GM21619 (cell line): ENCODE measurements around the gene KIRREL2.

Source experiments
- ATAC-seq: cut with Tn5 transposase; IDR thresholded peaks from one replicate; pipeline ENCODE4 v1.9.1; 2021; ENCODE audit not compliant: unreplicated experiment

KIRREL2 gene

GRCh38 chr19:35913589-35913988 is 56.9 kb downstream of the KIRREL2 start:
- ATAC-seq: no peak

GRCh38 chr19:35915443-35915842 is 58.7 kb downstream of the KIRREL2 start:
- no peak for ATAC-seq
